GM23338 (cell line): ENCODE measurements around the gene ZNF778.

Source experiments
- CTCF ChIP-seq, 2 experiments: fragments of 200-600 bp in 1 of 2; sonication (generic) in 1 of 2; conservative IDR thresholded peaks; 2 replicates each; pipeline versions ENCODE4 v1.5.1 to v1.6.1; 2016 to 2017; ENCODE audit warnings: antibody characterized with exemption in 2 of 2, low read depth in 2 of 2, mild to moderate bottlenecking in 2 of 2, moderate library complexity in 1 of 2
- EZH2 ChIP-seq: fragments of 200-600 bp; sonication (generic); IDR thresholded peaks from one replicate; pipeline ENCODE4 v1.8.0; 2017; ENCODE audit warnings: antibody characterized with exemption, mild to moderate bottlenecking, low read depth; ENCODE audit not compliant: unreplicated experiment
- NANOG ChIP-seq: IDR thresholded peaks from 2 replicates; pipeline ENCODE4 v1.6.1; 2016; ENCODE audit warnings: antibody characterized with exemption, borderline replicate concordance
- POLR2AphosphoS5 ChIP-seq: IDR thresholded peaks from 2 replicates; pipeline ENCODE4 v1.6.1; 2016; ENCODE audit warnings: antibody characterized with exemption, low read depth
- REST ChIP-seq: IDR thresholded peaks from one replicate; pipeline ENCODE4 v1.6.1; 2018; ENCODE audit warnings: antibody characterized with exemption; ENCODE audit not compliant: unreplicated experiment

- TF ChIP-seq CTCF (conservative IDR thresholded peaks at IDR 0.05; ENCODE audit: low read depth in 2 of 2): peak; percentile 14 to 56; a peak in 2 of 4 replicates
- no peak for TF ChIP-seq REST
- no peak for TF ChIP-seq POLR2AphosphoS5
- no peak for TF ChIP-seq EZH2
- TF ChIP-seq NANOG: no peak
Measured at GRCh38 chr16:89170346-89171215, 46.9 kb upstream of the ZNF778 start.
